Renal pelvis (tissue), 4 donors: ENCODE results near the gene SORBS1. TPM values are rescaled to one million over a fixed set of nuclear protein-coding genes. Genes with fewer than 3 reads are reported as not detected.

Experiments used
- DNase-seq: peaks from one replicate; pipeline ENCODE4 v3.0.0-alpha.2; 2013
- polyA plus RNA-seq, 3 donors: library from polyadenylated mRNA; unstranded; fragments of 120-200 nt; gene quantifications; one replicate each; pipeline ENCODE4 v1.2.1, GENCODE V29; 2013; ENCODE audit not compliant: insufficient read length in 3 of 3

The SORBS1 gene
- polyA plus RNA-seq, 3 donors: 27.0 to 35.1 (median 28.2) TPM

- no peak for DNase-seq
Measured at GRCh38 chr10:95542761-95543160, 18.4 kb downstream of the SORBS1 start.

- DNase-seq: no peak
Measured at GRCh38 chr10:95542330-95542729, 18.8 kb downstream of the SORBS1 start.

- no peak for DNase-seq
Measured at GRCh38 chr10:95540514-95541052, 20.6 kb downstream of the SORBS1 start.

- DNase-seq: no peak
Measured at GRCh38 chr10:95539560-95540284, 21.4 kb downstream of the SORBS1 start.

DNA sequence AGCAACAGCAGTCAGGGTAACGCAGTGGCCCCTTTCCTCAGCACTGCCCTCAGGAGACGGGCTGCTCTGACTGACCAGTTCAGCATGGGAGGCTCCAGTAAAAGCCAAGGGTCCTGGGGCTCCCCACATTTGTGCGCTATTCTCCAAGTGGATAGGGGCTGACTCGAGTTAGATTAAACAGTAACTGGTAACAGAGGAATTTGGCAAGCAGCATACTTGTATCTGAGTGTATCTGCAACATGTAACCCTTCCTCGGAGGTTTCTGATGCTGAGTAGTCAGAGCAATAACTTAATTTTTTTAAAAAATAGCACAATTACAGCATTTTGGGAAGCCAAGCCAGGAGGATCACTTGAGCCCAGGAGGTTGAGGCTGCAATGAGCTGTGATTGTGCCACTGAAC lies 22.8 kb downstream of the SORBS1 start:
- DNase-seq: no peak

GRCh38 chr10:95537542-95537927 lies 23.6 kb downstream of the SORBS1 start:
- no peak for DNase-seq

GRCh38 chr10:95536894-95537541 lies 24.2 kb downstream of the SORBS1 start:
- no peak for DNase-seq

GRCh38 chr10:95536017-95536416 lies 25.2 kb downstream of the SORBS1 start:
- peak; percentile 33 for DNase-seq

DNA sequence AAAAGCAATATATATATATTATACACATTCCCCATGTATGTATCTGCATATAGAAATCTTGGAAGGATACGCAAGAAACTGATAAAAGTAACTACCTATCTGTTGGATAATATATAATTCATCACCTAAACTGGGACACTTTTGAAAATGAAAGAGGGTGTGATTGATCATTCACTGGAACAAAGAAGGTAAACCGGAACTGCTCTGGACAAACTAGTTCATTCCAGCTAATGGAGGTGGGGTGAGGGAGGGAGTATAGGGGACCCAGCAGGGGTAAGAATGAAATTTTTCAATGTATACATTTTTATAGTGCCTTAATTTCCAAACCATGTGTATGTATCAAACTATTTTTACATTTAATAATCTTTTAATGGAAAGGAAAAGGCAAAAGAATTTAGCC lies 25.6 kb downstream of the SORBS1 start:
- no peak for DNase-seq

DNA sequence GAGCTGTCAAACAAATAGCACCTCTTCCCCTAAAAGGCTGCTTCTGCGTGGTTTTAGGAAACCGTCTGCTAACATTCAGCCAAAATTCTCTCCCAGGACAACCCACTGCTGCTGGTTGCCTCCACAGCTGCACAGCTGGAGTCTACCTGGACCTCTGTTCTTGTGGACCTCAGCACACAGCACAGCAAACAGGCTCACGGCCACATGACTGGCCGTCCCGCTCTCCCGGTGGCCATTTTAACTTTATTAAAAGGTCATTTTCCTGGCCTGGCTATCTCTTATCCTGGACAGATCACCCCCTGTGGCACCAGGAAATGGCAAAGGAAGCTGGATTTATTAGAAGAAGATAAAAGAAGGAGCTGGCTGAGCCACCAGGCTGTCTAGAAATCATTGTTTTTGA lies 27.6 kb downstream of the SORBS1 start:
- no peak for DNase-seq

DNA sequence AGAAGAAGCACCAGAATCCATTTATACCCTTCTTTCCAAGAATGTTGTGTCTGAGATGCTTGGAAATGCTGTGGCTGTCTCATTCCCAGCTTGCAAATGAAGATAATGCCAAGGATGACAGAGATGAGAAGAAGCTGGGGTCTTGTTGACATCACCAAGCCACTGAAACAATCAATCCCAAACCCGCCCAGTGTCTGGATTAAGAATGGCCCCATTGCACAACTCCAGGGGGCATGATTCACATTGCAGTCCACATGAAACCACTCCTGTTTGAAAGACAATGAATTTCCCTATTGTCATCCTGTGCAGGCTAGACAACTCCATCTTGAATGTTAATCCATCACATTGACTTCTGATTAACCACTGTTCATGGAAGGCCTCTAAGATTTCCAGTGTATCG lies 28.6 kb downstream of the SORBS1 start:
- DNase-seq: no peak

GRCh38 chr10:95531994-95532399 lies 29.2 kb downstream of the SORBS1 start:
- no peak for DNase-seq

DNA sequence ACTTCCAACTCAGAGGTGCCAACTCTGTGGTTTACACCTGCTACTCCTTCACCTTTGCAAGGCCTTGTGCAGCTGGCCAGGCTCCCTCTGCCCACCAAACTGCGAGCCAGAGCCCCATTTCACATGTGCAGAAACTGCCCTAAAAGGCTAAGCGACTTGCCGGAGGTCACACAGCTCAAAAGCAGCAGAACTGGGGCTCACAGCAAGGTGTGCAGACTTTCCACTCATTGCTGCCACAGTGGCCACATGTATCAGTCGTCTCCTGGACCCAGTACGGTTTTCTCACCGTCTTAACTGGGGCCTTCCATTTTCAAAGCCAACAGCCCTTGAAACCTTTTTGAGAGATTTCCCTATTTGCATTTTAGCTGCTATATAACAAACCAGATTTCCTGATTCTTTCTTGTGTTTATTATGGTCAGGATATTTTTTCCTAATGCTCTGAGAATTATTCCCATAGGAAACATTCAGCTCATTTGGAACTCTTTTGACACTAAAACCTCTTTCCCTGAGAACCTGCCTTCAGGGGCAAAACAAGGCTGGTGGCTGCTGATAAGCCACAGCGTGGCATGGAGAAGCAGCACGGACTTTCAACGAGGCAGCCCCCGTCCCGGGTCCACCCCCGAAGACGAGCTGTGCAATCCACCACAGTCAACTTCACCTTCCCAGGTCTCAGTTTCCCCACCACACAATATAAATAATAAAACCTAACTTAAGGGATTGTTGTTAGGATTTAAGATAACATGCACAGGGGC lies 29.9 kb downstream of the SORBS1 start:
- no peak for DNase-seq

- DNase-seq: no peak
Measured at GRCh38 chr10:95530561-95530960, 30.6 kb downstream of the SORBS1 start.

DNA sequence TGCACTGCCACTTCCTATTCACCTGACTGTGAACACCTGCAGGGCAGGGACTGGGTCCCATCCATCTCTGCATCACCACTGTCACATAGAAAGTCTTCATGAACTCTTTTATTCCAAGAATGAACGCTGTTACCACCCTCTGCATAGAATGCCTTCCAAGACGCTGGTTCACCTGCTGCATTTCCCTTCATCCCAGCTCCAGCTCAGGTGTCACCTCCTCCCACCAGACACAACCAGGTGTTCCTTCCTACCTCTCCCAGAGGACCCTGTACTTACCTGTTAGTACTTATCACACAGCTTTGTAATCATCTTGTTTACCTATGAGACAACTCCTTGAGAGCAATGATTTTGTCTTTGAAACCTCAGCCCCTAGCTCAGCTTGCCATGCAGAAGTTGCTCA lies 31.1 kb downstream of the SORBS1 start:
- no peak for DNase-seq

GRCh38 chr10:95526044-95526443 lies 35.1 kb downstream of the SORBS1 start:
- DNase-seq: no peak

DNA sequence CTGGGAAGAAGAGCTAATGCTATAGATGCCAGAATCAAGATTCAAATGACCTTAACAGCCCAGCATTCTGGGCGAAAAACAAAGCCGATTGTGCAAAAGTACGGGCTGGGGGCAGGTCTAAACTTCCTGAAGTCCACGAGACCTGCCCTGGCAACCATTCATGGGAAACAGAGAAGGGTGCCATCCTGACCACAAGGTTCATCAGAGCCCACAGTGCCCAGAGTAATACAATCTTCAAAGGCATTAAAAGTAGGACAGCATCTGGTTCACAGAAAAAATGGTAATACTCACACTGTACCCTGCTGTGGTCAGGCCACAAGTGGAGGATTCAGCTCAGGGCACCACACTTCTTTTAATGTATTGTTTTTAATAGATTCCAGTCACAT lies 36.1 kb downstream of the SORBS1 start:
- DNase-seq: no peak

- DNase-seq: no peak
Measured at GRCh38 chr10:95524358-95525032, 36.7 kb downstream of the SORBS1 start.

GRCh38 chr10:95522117-95522516 lies 39.1 kb downstream of the SORBS1 start:
- DNase-seq: no peak

DNA sequence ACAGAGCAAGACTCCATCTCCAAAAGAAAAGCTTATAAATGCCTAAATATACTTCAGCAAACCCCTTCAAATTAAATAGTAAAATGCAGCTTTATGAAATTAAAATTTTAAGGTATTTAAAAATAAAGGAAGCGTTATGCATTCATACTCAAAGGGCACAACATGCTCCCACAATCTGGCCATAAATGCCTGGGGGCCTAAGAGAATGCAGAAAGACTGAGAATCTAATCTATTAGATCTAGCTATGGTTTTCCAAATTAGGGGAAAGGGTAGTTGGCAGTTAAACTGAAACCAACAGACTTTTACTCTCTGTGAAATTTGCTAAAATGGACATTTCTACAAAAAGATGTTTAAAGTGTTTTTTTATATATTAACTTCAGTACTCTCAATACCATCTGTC lies 40.6 kb downstream of the SORBS1 start:
- DNase-seq: no peak

GRCh38 chr10:95518455-95519452 lies 42.4 kb downstream of the SORBS1 start:
- no peak for DNase-seq
